Brain pericyte (primary cell): ENCODE data around the gene NT5C1B.

Experiments used
- DNase-seq: peaks from one replicate; pipeline ENCODE4 v3.0.0-alpha.2; 2012; ENCODE audit warnings: low read depth, low spot score

Gene NT5C1B

DNA sequence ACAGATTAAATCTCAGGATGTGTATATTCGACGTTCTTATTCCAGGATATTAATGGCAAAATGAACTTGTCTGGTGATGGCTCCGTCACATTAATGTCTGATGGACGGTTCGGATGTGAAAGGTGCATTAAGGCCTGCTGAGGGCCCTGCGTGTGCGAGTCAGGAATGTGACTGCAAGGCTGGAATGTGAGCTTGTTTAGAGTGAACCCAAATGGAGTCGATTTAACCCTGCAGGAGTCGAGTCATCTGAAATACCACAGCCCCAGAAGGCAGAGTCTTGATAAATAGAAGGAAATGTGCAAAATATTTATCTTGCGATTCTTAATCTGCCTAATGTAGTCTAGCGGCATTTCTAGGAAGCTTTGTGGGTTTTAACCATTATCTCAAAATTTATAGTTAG is 73.3 kb downstream of the NT5C1B start:
- no peak for DNase-seq

DNA sequence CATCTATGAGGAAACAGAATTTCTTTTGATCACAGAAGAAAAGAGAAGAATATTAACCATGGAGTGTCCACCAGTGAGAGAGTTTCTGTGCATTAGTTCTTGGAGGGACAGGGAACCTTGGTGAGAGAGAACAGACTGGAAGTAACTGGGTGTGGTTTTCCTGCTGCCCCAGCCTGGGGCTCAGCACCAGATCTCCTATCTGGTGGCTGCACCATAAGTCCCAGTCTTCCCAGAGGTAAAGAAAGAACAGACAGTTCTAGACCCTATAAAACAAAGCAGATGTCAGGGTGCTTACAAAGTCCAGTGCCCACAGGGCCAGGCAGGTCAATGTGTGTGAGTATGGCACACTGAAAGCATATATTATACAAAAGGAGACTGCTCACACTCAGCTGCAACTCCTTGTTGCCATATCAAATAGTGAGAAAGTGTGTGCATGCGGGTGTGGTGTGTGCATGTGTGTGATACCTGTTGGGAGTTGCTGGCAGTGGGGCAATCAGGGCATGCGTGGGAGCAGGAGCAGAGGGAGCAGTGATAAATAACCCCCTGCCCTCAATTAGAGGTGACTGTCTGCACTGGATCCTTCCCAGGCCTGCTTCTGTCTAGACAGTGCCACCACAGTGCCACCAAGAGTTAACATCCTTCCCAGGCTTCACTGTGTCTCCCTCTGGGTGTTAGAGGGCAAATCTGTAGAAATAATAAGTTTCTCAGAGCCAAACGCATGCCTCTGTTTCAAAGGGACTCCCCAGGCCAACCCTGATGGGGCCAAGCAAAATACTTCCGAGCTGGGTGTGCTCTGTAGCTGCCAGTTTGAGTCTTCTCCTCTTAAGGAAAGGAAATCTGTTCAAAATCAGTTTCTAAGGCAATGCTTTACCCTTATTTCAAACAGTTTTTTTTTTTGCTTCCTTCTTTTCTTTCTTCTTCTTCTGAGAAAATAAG is 74.6 kb downstream of the NT5C1B start:
- DNase-seq = no peak
